ENCODE results near the gene ARMH1. TPM values are rescaled to one million over a fixed set of nuclear protein-coding genes. Genes with fewer than 3 reads are reported as not detected.

Gene ARMH1
- total RNA-seq, 1 donor from 2014 or later = 3.0 TPM

- no peak for DNase-seq (ENCODE audit: extremely low spot score, unreplicated experiment)
- Mint-ChIP-seq H3K27ac (ENCODE audit: unreplicated experiment) (no peak overlapping the region), H3K36me3 (ENCODE audit: unreplicated experiment) (no peaks in the 10 kb centered on the region), H3K4me1 (ENCODE audit: unreplicated experiment) (peaks cover 2% of the 10 kb centered on the region), H3K27me3 (ENCODE audit: unreplicated experiment) (peaks cover 34% of the 10 kb centered on the region), H3K9me3 (ENCODE audit: unreplicated experiment) (no peaks in the 10 kb centered on the region), H3K4me3 (ENCODE audit: unreplicated experiment) (no peak overlapping the region)
- no peak for TF ChIP-seq CTCF (IDR thresholded peaks at IDR 0.05)
Measured at GRCh38 chr1:44714532-44714931, 40.0 kb downstream of the ARMH1 start.

GRCh38 chr1:44714944-44715571, 40.5 kb downstream of the ARMH1 start:
- peaks cover 34% of the 10 kb centered on the region for H3K27me3 Mint-ChIP-seq (ENCODE audit: unreplicated experiment)
- no peaks in the 10 kb centered on the region for H3K9me3 Mint-ChIP-seq (ENCODE audit: unreplicated experiment)
- no peak for DNase-seq (ENCODE audit: extremely low spot score, unreplicated experiment)
- H3K4me3 Mint-ChIP-seq (ENCODE audit: unreplicated experiment) = no peak overlapping the region
- TF ChIP-seq CTCF (IDR thresholded peaks at IDR 0.05) = peak; percentile 91
- peaks cover 2% of the 10 kb centered on the region for H3K4me1 Mint-ChIP-seq (ENCODE audit: unreplicated experiment)
- no peak overlapping the region for H3K27ac Mint-ChIP-seq (ENCODE audit: unreplicated experiment)
- no peaks in the 10 kb centered on the region for H3K36me3 Mint-ChIP-seq (ENCODE audit: unreplicated experiment)

GRCh38 chr1:44717156-44717555, 42.6 kb downstream of the ARMH1 start:
- Mint-ChIP-seq H3K27me3 (ENCODE audit: unreplicated experiment) (peaks cover 19% of the 10 kb centered on the region), H3K4me3 (ENCODE audit: unreplicated experiment) (no peak overlapping the region), H3K9me3 (ENCODE audit: unreplicated experiment) (no peaks in the 10 kb centered on the region), H3K27ac (ENCODE audit: unreplicated experiment) (no peak overlapping the region), H3K36me3 (ENCODE audit: unreplicated experiment) (no peaks in the 10 kb centered on the region), H3K4me1 (ENCODE audit: unreplicated experiment) (peaks cover 6% of the 10 kb centered on the region)
- no peak for TF ChIP-seq CTCF (IDR thresholded peaks at IDR 0.05)
- no peak for DNase-seq (ENCODE audit: extremely low spot score, unreplicated experiment)

GRCh38 chr1:44717653-44718052, 43.1 kb downstream of the ARMH1 start:
- Mint-ChIP-seq H3K27me3 (ENCODE audit: unreplicated experiment) (peaks cover 19% of the 10 kb centered on the region), H3K9me3 (ENCODE audit: unreplicated experiment) (no peaks in the 10 kb centered on the region), H3K4me3 (ENCODE audit: unreplicated experiment) (no peak overlapping the region), H3K4me1 (ENCODE audit: unreplicated experiment) (peaks cover 6% of the 10 kb centered on the region), H3K27ac (ENCODE audit: unreplicated experiment) (no peak overlapping the region), H3K36me3 (ENCODE audit: unreplicated experiment) (no peaks in the 10 kb centered on the region)
- DNase-seq (ENCODE audit: extremely low spot score, unreplicated experiment) = no peak
- TF ChIP-seq CTCF (IDR thresholded peaks at IDR 0.05) = no peak

DNA sequence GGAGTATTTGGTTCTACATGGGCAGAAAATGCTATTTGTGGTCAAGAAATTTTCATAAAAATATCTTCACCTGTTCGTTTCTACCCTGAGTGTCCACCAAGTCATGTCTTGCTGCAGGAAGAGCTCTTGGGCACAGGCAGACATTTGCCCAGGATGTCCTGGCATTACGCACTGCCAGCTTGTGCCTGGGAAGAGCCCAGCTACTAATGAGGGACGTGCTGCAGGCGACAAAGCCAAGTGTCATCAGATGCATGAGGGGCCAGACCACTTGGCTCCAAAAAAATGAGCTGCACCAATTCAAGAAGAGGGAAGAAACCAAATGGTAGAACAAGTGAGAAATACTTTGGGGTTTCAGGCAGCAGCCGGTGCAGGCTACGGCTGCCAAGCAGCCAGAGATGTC, 43.6 kb downstream of the ARMH1 start:
- peaks cover 6% of the 10 kb centered on the region for H3K4me1 Mint-ChIP-seq (ENCODE audit: unreplicated experiment)
- no peaks in the 10 kb centered on the region for H3K36me3 Mint-ChIP-seq (ENCODE audit: unreplicated experiment)
- DNase-seq (ENCODE audit: extremely low spot score, unreplicated experiment) = no peak
- H3K27ac Mint-ChIP-seq (ENCODE audit: unreplicated experiment) = no peak overlapping the region
- no peak overlapping the region for H3K4me3 Mint-ChIP-seq (ENCODE audit: unreplicated experiment)
- H3K9me3 Mint-ChIP-seq (ENCODE audit: unreplicated experiment) = no peaks in the 10 kb centered on the region
- TF ChIP-seq CTCF (IDR thresholded peaks at IDR 0.05) = no peak
- H3K27me3 Mint-ChIP-seq (ENCODE audit: unreplicated experiment) = peaks cover 19% of the 10 kb centered on the region
